T-helper 1 cell treated with Interleukin-12 subunit alpha and Interleukin-12 subunit beta and Interleukin-4 antibody, amounts not matched to agents 30 μg/mL and 1 μg/mL, for 36 hours (primary cell): ENCODE data around the gene SELP.

Experiments used
- H3K27ac Mint-ChIP-seq: one replicate; pipeline ENCODE4 v1.8.0; 2021; ENCODE audit warnings: mild to moderate bottlenecking, mixed read lengths
- H3K27me3 Mint-ChIP-seq: one replicate; pipeline ENCODE4 v1.8.0; 2021; ENCODE audit warnings: low read depth, mixed read lengths
- H3K36me3 Mint-ChIP-seq: one replicate; pipeline ENCODE4 v1.8.0; 2021; ENCODE audit warnings: low read depth, mixed read lengths
- H3K4me1 Mint-ChIP-seq: one replicate; pipeline ENCODE4 v1.8.0; 2021; ENCODE audit warnings: low read depth, mixed read lengths
- H3K4me3 Mint-ChIP-seq: one replicate; pipeline ENCODE4 v1.8.0; 2021; ENCODE audit warnings: mild to moderate bottlenecking, moderate library complexity, mixed read lengths
- H3K9me3 Mint-ChIP-seq: one replicate; pipeline ENCODE4 v1.8.0; 2021; ENCODE audit warnings: mixed read lengths

SELP gene

DNA sequence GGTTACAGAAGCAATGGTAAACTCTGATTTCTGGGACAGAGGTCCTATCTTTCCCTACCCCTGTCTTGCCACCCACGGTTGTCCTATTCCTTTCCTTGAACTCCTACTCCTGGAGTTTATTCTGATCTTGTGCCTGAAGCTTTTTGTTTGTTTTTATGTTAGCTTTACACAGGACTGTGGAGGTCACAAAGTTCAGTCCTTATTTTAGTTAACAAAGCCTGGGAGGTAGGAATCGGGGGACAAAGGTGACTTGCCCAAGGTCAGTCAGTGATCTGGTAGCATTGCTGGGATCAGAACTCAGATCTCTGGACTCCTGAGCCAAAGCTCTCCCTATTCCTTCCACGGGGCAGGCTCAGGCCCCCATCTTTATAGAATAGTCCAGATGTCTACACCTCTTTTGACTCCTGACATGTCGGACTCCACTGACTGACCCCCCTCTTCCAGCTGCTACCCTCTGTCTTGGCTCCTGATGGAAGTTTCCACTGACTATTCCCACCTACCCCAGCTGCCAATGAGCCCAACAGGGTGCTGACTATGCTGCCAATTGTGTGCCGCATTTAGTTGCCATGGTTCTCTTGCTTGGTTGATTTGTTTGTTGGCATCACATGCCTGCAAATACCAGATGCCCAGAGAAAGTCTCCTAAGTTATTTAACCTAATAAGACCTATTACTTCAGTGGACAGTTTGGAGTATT lies 53.5 kb downstream of the SELP start:
- Mint-ChIP-seq H3K27me3 (no peaks in the 10 kb centered on the region), H3K4me1 (peaks cover 4% of the 10 kb centered on the region), H3K4me3 (no peak overlapping the region), H3K9me3 (no peaks in the 10 kb centered on the region), H3K27ac (no peak overlapping the region), H3K36me3 (peaks cover 18% of the 10 kb centered on the region)

DNA sequence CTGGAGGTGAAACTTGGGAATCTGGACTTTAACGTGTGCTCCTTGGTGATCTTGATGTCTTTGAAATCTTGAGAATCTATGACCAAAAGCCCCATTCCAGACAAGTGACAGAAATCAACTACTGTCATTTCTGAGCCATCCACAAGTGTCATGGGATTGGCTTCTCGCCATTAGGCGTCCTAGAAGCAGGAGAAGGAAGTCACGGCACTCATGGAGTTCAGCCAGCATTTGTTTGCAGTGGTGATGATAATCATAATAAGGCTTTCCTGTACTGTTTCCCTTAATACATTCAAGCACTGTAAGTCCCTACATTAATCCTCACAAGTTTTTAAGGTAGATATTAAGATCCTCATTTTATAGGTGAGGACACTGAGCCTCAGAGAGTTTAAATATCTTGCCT lies 55.6 kb downstream of the SELP start:
- H3K9me3 Mint-ChIP-seq, result no peaks in the 10 kb centered on the region
- H3K36me3 Mint-ChIP-seq, result peaks cover 18% of the 10 kb centered on the region
- peaks cover 4% of the 10 kb centered on the region for H3K4me1 Mint-ChIP-seq
- no peak overlapping the region for H3K27ac Mint-ChIP-seq
- no peak overlapping the region for H3K4me3 Mint-ChIP-seq
- H3K27me3 Mint-ChIP-seq, result no peaks in the 10 kb centered on the region

DNA sequence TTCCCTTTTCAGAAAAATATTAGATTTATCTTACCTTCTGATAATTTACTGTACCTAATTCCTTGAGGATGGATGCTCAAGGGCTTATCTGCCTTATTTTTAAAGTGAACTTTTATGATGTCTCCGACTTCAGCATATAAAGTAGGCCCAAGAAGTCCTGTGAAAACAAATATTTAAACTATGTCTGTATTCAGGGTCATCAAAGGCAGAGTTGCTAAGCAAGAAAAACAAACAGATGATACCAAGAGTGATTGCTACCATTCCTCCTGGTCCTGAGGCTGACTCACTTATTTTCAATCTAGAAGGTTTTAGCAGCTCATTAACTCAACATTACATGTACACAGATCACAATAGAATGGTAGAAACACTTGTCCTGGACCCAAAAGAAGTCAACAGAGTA lies 57.7 kb downstream of the SELP start:
- Mint-ChIP-seq H3K9me3 (no peaks in the 10 kb centered on the region), H3K4me1 (peaks cover 4% of the 10 kb centered on the region), H3K36me3 (peaks cover 18% of the 10 kb centered on the region), H3K27me3 (no peaks in the 10 kb centered on the region), H3K27ac (no peak overlapping the region), H3K4me3 (no peak overlapping the region)

DNA sequence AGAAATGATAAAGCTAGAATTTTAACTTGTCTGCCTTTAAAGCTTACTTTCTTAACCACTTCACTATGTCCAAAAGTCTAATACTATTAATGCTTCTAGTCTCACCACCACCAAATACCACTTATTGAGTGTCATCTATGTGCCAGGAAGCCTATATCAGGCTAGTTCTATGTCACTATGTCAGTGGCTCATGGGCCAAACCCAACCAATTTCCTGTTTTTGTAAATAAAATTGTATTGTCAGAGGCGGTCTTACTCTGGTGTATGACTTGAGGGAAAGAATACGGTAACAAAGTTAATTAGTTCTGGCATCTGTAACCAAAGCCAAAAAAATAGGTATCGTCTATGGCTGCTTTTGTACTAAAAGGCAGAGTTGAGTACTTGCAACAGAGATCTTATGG lies 58.5 kb downstream of the SELP start:
- Mint-ChIP-seq H3K36me3 (peaks cover 22% of the 10 kb centered on the region), H3K4me1 (peaks cover 4% of the 10 kb centered on the region), H3K4me3 (no peak overlapping the region), H3K27me3 (no peaks in the 10 kb centered on the region), H3K27ac (no peak overlapping the region), H3K9me3 (no peaks in the 10 kb centered on the region)

DNA sequence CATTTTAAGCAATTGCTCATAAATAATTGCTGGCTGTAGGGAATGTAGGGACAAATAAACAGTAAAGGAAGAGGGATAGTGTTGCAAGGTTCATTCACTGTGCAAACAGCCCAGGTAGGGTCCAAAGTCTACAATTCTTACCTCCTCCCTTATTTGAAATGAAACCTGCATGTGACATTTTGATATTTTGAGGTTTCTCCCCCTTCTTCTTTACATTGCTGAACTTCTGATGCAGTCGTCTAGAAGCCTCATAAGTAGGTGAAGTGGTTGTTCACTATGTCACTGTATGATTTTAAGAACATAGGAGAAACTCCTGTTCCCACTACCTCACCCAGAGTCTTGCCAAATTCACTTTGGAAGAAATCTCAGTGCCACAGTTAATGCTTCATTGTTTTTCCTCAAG lies 59.8 kb downstream of the SELP start:
- Mint-ChIP-seq H3K9me3 (no peaks in the 10 kb centered on the region), H3K4me1 (peaks cover 7% of the 10 kb centered on the region), H3K36me3 (peaks cover 21% of the 10 kb centered on the region), H3K4me3 (no peak overlapping the region), H3K27ac (no peak overlapping the region), H3K27me3 (no peaks in the 10 kb centered on the region)

DNA sequence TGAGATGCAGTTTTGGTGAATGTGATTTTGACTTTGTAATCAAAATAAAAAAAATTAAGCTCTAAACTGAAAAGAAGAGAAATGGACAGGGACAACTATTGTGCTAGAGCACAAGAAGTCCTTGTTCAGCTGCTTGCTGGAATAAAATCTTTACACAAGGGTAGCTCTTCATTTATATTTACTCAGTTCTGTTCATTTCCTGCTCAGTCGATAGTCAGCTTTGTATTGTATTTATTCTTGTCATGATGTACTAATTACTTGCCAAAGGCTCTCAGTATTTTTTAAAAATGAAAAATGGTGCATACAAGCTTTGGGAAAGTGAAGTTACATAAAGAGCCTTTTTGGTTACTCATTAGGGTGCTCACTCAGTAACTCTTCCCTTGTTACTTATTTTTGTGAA lies 61.4 kb downstream of the SELP start:
- no peaks in the 10 kb centered on the region for H3K27me3 Mint-ChIP-seq
- peaks cover 7% of the 10 kb centered on the region for H3K4me1 Mint-ChIP-seq
- H3K9me3 Mint-ChIP-seq, result peaks cover 8% of the 10 kb centered on the region

DNA sequence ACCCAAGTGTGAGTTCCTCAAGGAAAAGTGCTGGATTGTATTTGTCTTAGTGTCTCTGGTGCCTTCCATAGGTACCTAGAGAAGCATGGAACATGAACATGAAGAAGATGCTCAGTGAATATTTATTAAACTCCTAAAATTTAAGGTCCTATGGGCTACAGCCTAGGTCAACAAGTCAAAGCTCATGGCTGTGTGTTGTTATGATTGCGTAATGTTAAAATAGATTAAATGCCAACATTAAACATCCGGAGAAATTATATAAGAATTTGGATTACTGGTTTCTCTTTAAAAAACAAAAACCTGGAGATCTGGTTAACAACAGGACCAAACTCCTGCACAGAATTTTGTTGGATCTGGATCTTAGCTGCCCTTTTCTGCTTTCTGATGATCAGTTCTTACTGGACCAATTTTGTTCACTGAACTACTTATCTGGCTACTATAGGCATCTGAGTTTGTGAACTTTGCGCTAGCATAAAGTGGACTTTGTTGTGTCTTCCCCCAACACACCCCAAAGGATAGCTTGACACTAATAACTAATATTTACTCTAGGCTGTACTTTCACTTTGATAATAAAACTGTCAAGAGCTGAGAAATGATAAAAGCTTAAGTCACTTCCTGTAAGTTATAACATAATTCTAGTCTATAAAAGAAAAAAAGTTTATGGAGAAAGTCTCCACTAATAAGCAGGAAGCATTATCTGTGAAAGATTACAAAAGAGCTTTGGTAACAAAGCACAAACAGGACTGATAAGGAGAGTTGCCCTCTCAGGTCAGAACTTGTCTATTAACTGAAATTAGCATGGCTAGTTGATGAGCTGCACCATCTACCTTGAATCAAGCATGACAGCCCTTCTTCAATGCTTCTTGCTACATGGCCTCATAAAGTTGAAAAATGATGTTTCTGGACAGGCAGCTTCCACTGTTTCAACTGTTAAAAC lies 64.3 kb downstream of the SELP start:
- peaks cover 13% of the 10 kb centered on the region for H3K9me3 Mint-ChIP-seq
- H3K4me1 Mint-ChIP-seq, result peaks cover 3% of the 10 kb centered on the region
- H3K27ac Mint-ChIP-seq, result no peak overlapping the region
- peaks cover 29% of the 10 kb centered on the region for H3K36me3 Mint-ChIP-seq
- no peak overlapping the region for H3K4me3 Mint-ChIP-seq
- no peaks in the 10 kb centered on the region for H3K27me3 Mint-ChIP-seq

More for the DNA sequence above, 61.4 kb downstream of the SELP start:
- no peak overlapping the region for H3K27ac Mint-ChIP-seq
- H3K36me3 Mint-ChIP-seq, result peaks cover 29% of the 10 kb centered on the region
- H3K4me3 Mint-ChIP-seq, result no peak overlapping the region

DNA sequence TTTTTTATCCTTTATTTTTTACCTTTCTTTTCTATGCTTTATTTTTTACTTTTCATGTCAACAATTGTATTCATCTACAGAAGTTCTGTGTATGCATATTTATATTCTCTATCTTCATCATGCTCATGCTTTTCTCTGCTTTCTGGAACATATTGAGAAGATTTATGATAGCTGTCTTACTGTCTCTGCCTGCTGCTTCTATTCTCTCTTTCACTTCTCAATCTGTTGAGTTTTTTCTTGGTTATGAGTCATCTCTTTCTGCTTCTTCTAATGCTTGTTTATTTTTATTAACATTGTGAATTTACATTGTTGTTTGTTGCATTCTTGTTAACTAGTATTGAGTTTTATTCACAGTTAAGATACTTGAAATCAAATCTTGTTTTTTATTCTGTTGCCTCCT lies 66.3 kb downstream of the SELP start:
- Mint-ChIP-seq H3K36me3 (peaks cover 34% of the 10 kb centered on the region), H3K4me1 (peaks cover 4% of the 10 kb centered on the region), H3K27ac (no peak overlapping the region), H3K9me3 (peaks cover 13% of the 10 kb centered on the region), H3K4me3 (no peak overlapping the region), H3K27me3 (no peaks in the 10 kb centered on the region)

DNA sequence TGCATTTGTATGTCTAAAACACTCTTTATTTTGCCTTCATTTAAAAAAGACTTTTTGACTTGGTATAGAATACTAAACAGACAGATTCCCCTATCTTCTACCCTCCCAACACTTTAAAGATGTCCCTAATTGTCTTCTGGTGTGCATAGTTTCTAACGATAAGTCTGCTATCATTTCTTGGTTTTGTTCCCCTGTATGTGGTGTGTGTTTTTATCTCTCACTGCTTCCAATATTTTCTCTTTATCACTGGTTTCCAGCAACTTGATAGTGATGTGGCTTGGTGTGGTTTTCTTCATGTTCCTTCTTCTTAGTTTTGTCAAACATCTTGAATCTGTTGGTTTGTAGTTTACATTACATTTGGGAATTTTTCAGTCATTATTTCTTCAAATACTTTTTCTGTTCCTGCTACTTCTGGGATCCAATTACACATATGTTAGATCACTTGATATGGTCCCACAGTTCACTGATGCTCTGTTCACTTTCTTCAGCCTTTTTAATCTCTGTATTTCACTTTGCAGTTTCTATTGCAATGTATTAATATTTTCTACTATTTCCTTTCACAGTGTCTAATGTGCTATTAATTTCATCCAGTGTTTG lies 66.8 kb downstream of the SELP start:
- Mint-ChIP-seq H3K4me1 (peaks cover 5% of the 10 kb centered on the region), H3K36me3 (peaks cover 39% of the 10 kb centered on the region), H3K9me3 (peaks cover 13% of the 10 kb centered on the region), H3K4me3 (no peak overlapping the region), H3K27ac (no peak overlapping the region), H3K27me3 (no peaks in the 10 kb centered on the region)

DNA sequence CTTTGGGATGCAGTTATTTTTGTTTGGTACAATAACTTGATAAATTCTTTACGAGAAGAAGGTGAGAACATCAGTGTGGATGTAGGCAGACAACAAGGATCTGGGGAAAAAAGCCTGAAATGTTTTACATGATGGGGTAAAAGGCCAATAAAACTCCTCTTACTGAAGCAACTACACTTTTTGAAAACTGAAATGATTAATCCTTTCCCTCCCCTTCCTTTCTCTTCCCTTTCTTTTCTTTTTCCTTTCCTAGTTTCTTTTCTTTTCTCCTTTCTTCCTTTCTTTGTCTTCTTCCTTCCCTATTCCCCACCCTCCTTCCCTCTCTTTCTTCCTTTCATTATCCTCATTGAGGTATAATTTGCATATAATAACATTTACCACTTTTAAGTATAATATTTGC lies 68.2 kb downstream of the SELP start:
- no peak overlapping the region for H3K4me3 Mint-ChIP-seq
- H3K4me1 Mint-ChIP-seq, result peaks cover 5% of the 10 kb centered on the region
- H3K9me3 Mint-ChIP-seq, result peaks cover 13% of the 10 kb centered on the region
- peaks cover 39% of the 10 kb centered on the region for H3K36me3 Mint-ChIP-seq
- no peaks in the 10 kb centered on the region for H3K27me3 Mint-ChIP-seq
- H3K27ac Mint-ChIP-seq, result no peak overlapping the region

DNA sequence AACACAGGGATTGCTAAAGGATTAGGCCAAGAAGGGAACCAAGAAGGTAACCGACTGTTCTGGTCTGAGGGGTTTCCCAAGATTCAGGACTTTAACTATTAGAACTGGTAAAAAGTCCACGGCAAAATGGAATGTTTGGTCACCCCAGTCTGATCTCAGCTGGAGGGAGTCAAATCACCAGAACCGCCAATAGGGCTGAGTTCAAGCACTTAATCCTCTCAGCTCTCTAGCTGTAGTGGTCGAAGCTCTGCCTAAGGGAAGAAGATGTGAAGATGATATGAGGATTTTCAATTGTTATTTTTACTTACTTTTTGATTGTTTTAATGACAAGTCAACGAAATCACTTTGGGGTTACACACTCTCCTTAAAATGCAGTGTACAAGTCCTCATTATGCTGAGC lies 72.8 kb downstream of the SELP start:
- H3K9me3 Mint-ChIP-seq, result no peaks in the 10 kb centered on the region
- H3K27ac Mint-ChIP-seq, result no peak overlapping the region
- H3K4me3 Mint-ChIP-seq, result no peak overlapping the region
- H3K27me3 Mint-ChIP-seq, result no peaks in the 10 kb centered on the region
- peaks cover 2% of the 10 kb centered on the region for H3K4me1 Mint-ChIP-seq
- peaks cover 26% of the 10 kb centered on the region for H3K36me3 Mint-ChIP-seq

DNA sequence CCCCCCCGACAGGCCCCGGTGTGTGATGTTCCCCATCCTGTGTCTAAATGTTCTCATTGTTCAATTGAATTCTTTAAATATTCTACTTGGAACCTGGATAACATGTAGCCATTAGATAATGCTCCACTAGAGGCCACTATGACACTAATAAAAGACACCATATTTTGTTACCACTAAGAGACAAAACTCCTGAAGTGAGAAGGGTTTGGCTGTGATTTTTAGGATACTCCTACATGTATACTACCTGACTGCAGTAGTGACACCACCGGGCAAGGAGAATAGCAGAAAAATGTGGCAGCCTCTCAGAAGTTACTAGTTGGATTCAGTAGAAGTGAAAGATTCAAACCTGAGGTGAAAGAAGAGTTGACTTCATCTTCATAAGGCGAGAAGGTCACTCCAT lies 79.6 kb downstream of the SELP start:
- Mint-ChIP-seq H3K4me3 (no peak overlapping the region), H3K27ac (no peak overlapping the region), H3K9me3 (no peaks in the 10 kb centered on the region), H3K27me3 (no peaks in the 10 kb centered on the region), H3K36me3 (peaks cover 10% of the 10 kb centered on the region), H3K4me1 (peaks cover 5% of the 10 kb centered on the region)

DNA sequence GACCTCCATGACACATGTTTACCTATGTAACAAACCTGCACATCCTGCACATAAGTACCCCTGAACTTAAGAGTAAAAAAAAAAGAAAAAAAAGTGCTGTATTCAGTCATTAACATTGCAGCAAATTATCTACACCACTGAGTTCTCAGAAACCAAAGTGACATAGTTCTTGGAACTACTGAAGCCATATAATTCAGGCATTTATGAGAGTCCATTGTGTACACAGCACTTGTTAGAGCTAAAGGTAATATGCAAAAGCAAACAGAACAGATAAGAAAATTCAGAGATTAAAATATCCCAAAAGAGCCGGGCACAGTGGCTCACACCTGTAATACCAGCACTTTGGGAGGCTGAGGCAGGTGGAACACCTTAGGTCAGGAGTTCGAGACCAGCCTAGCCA lies 81.6 kb downstream of the SELP start:
- H3K4me1 Mint-ChIP-seq, result peaks cover 5% of the 10 kb centered on the region
- no peaks in the 10 kb centered on the region for H3K27me3 Mint-ChIP-seq
- H3K27ac Mint-ChIP-seq, result no peak overlapping the region
- H3K9me3 Mint-ChIP-seq, result no peaks in the 10 kb centered on the region
- peaks cover 4% of the 10 kb centered on the region for H3K36me3 Mint-ChIP-seq
- H3K4me3 Mint-ChIP-seq, result no peak overlapping the region

DNA sequence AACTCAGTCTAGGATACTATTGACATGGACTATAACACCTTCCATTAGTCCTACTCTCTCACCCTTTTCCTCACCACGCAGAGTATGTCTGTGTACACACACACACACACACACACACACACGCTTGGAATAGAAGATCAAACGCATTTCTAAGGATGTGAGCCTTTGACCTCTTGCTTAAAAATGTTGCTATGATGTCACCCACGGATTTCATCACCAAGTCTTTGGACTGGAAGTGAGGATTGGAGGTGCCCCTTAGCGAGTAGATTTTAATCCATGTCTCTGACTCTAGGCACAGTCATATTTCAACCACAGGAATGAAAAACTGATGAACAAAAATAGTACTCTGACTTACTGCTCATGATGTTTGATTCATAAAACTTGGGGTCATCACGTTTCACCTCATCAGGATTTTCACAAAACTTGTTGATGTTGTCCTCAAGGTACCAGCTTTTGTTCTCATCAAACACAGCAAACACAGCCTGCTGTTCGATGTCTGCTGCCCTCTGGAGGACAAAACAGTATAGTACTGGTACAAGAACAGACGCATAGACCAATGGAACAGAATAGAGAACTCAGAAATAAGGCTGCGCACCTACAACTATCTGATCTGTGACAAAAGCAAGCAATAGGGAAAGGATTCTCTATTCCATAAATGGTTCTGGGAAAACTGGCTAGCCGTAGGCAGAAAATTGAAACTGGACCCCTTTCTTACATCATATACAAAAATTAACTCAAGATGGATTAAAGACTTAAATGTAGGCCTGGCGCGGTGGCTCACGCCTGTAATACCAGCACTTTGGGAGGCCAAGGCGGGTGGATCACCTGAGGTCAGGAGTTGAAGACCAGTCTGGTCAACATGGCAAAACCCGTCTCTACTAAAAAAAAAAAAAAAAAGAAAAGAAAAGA lies 83.6 kb downstream of the SELP start:
- no peak overlapping the region for H3K27ac Mint-ChIP-seq
- no peak overlapping the region for H3K4me3 Mint-ChIP-seq
- H3K4me1 Mint-ChIP-seq, result peaks cover 5% of the 10 kb centered on the region
- H3K27me3 Mint-ChIP-seq, result no peaks in the 10 kb centered on the region
- H3K36me3 Mint-ChIP-seq, result peaks cover 14% of the 10 kb centered on the region
- no peaks in the 10 kb centered on the region for H3K9me3 Mint-ChIP-seq
